Activated CD8-positive, alpha-beta memory T cell treated with anti-CD3 and anti-CD28 coated beads, Interleukin-2, amount 10 ng/mL, durations not matched to agents 7 days and 5 days (primary cell): ENCODE data around the gene CSNK2B. TPM values are rescaled to one million over a fixed set of nuclear protein-coding genes. Genes with fewer than 3 reads are reported as not detected.

Experiments
- ATAC-seq: fragments of 150-1000 bp; cut with Tn5 transposase; one replicate; pipeline ENCODE4 v1.10.0; 2021; ENCODE audit warnings: moderate library complexity
- CTCF ChIA-PET: fragments of 350-600 bp; sonication (Branson Sonifier 250); formaldehyde crosslinking; loops from one replicate; lab custom pipeline; 2021; ENCODE audit warnings: antibody characterized with exemption; lab: Charles Lee
- DNase-seq: peaks from one replicate; pipeline ENCODE4 v3.0.0-alpha.2; 2020
- H3K27ac Mint-ChIP-seq: one replicate; pipeline ENCODE4 v1.8.0; 2021; ENCODE audit warnings: mild to moderate bottlenecking, mixed read lengths
- H3K27me3 Mint-ChIP-seq: one replicate; pipeline ENCODE4 v1.8.0; 2021; ENCODE audit warnings: mixed read lengths
- H3K36me3 Mint-ChIP-seq: one replicate; pipeline ENCODE4 v1.8.0; 2021; ENCODE audit warnings: mild to moderate bottlenecking, mixed read lengths
- H3K4me1 Mint-ChIP-seq: one replicate; pipeline ENCODE4 v1.8.0; 2021; ENCODE audit warnings: mixed read lengths
- H3K4me3 Mint-ChIP-seq: one replicate; pipeline ENCODE4 v1.8.0; 2021; ENCODE audit warnings: mild to moderate bottlenecking, moderate library complexity, mixed read lengths
- H3K9me3 Mint-ChIP-seq: one replicate; pipeline ENCODE4 v1.8.0; 2022; ENCODE audit warnings: low read depth, mixed read lengths
- total RNA-seq, 2 experiments: library from RNA; stranded (reverse); gene quantifications; one replicate each; pipeline ENCODE4 v1.2.3, GENCODE V29; 2021

The CSNK2B gene
- total RNA-seq, 2 experiments from 2014 or later: 206 to 236 TPM

DNA sequence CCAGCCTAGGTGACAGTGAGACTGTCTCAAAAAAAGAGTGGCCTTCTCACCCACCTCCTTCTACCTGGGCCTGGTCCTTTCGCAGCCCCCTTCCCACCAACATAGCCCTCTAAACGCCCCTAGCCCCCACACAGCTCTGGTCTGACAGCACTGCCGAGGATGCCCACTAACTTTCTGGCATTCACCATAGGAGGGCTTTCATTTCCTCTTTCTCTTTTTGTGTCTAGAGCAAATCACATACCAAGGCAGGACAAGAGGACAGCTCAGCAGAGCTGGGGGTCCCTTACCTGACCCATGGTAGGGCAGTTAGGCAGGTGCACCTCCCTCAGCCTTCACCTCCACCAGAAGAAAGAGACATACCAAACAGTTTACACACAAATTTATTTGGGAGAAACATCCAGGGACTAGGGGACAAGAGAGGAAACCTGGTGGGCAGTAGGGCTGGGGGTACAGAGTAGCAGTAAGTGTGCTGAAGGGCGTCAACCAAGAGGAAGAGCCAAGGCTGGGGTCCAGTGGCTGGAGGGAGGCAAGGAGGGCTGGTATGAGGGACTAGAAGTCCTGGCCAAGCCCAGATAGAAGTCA, 10.5 kb downstream of the CSNK2B start:
- no peak for DNase-seq
- no peak overlapping the region for H3K4me3 Mint-ChIP-seq
- peak overlapping the region; percentile 17 for H3K27ac Mint-ChIP-seq
- peaks cover 32% of the 10 kb centered on the region for H3K4me1 Mint-ChIP-seq
- H3K9me3 Mint-ChIP-seq: no peaks in the 10 kb centered on the region
- ATAC-seq: no peak
- H3K27me3 Mint-ChIP-seq: no peaks in the 10 kb centered on the region
- CTCF ChIA-PET: no interaction called here
- peaks cover 11% of the 10 kb centered on the region for H3K36me3 Mint-ChIP-seq

- CTCF ChIA-PET: interaction anchor here (0.6 to 0.9 kb wide), 3 partner anchors 61 to 154 kb away, joined by 3 read pairs; no protein-coding TSS in a partner anchor
- DNase-seq (no peak), ATAC-seq (no peak)
- peaks cover 11% of the 10 kb centered on the region for H3K36me3 Mint-ChIP-seq
- H3K4me1 Mint-ChIP-seq: peaks cover 34% of the 10 kb centered on the region
- no peak overlapping the region for H3K27ac Mint-ChIP-seq
- no peak overlapping the region for H3K4me3 Mint-ChIP-seq
- H3K9me3 Mint-ChIP-seq: no peaks in the 10 kb centered on the region
- H3K27me3 Mint-ChIP-seq: no peaks in the 10 kb centered on the region
Observed at GRCh38 chr6:31676904-31677303, 11.0 kb downstream of the CSNK2B start.

DNA sequence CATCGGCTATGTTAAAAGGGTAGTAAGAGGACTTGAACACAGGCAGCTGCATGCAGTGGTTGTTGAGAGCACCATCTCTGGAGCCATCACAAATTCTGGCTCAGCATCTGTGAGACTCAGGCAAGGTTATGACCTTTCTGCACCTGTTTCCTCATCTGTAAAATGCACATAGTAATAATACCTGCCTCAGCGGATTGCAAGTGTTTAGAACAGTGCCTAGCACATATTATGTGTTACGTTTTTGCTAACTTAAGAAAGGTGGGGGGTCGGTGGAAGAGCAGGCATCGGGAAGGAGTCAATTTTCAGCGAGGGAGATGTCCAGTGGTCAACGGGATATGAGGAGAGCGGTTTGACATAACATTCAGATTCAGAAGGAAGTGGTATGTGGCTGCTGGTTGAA, 12.1 kb downstream of the CSNK2B start:
- H3K27ac Mint-ChIP-seq: no peak overlapping the region
- CTCF ChIA-PET: interaction anchor here (0.8 to 1.3 kb wide), 4 partner anchors 60 to 186 kb away, joined by 3 to 6 read pairs (median 4); no protein-coding TSS in a partner anchor
- DNase-seq (no peak), ATAC-seq (no peak)
- no peaks in the 10 kb centered on the region for H3K27me3 Mint-ChIP-seq
- H3K4me3 Mint-ChIP-seq: no peak overlapping the region
- H3K36me3 Mint-ChIP-seq: peaks cover 4% of the 10 kb centered on the region
- no peaks in the 10 kb centered on the region for H3K9me3 Mint-ChIP-seq
- H3K4me1 Mint-ChIP-seq: peaks cover 34% of the 10 kb centered on the region

- peak within 1 kb of the TSS; percentile 78 for H3K27ac Mint-ChIP-seq
- DNase-seq (peak; percentile 80), ATAC-seq (peak; percentile 78)
- H3K36me3 Mint-ChIP-seq: no peaks in the 10 kb centered on the region
- peaks cover 34% of the 10 kb centered on the region for H3K4me1 Mint-ChIP-seq
- peak within 1 kb of the TSS; percentile 71 for H3K4me3 Mint-ChIP-seq
- CTCF ChIA-PET: interaction anchor here (0.6 to 2.3 kb wide), 27 partner anchors 9 to 278 kb away, joined by 3 to 28 read pairs (median 4); partner anchors contain the start of genes ABHD16A, HSPA1B, MSH5 and NELFE
- no peaks in the 10 kb centered on the region for H3K27me3 Mint-ChIP-seq
- no peaks in the 10 kb centered on the region for H3K9me3 Mint-ChIP-seq
Observed at GRCh38 chr6:31680226-31681134, 14.6 kb downstream of the CSNK2B start, which contains the start of gene LY6G5C. TSS of gene LY6G5C (minus strand) at chr6:31681067. CDS start at chr6:31680373, 694 bp downstream.

DNA sequence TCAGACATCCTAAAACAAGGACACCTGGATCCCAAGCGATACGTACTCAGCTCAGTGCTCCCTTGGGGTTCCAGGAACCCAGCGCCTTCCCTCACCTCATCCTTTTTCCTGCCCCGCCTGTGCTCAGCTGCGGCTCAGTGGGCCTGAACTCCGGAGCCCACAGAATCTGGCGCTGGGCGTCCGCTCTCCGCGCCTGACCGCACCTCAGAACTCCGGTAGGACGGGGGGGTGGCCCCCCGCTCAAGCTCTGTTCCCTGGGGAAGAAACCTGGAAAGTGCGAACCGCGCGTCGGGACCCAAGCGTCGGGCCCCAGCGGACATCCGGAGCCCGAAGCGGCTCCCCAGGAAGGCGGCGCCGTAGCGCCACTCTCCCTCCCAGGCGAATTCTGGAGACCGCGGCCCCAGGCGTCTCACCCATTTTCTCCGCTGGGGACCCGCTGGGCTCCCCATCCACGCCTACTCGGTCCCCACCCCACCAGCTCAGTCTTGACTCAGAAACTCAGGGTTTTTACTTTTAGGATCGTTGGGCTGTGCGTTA, 15.3 kb downstream of the CSNK2B start:
- ATAC-seq (peak; percentile 70), DNase-seq (peak; percentile 57)
- no peaks in the 10 kb centered on the region for H3K9me3 Mint-ChIP-seq
- no peaks in the 10 kb centered on the region for H3K36me3 Mint-ChIP-seq
- H3K4me1 Mint-ChIP-seq: peaks cover 34% of the 10 kb centered on the region
- H3K27ac Mint-ChIP-seq: peak overlapping the region; percentile 78
- H3K4me3 Mint-ChIP-seq: peak overlapping the region; percentile 71
- no peaks in the 10 kb centered on the region for H3K27me3 Mint-ChIP-seq
- CTCF ChIA-PET: interaction anchor here (0.7 to 2.3 kb wide), 25 partner anchors 10 to 277 kb away, joined by 3 to 28 read pairs (median 4); partner anchors contain the start of genes ABHD16A, HSPA1B, MSH5 and NELFE

DNA sequence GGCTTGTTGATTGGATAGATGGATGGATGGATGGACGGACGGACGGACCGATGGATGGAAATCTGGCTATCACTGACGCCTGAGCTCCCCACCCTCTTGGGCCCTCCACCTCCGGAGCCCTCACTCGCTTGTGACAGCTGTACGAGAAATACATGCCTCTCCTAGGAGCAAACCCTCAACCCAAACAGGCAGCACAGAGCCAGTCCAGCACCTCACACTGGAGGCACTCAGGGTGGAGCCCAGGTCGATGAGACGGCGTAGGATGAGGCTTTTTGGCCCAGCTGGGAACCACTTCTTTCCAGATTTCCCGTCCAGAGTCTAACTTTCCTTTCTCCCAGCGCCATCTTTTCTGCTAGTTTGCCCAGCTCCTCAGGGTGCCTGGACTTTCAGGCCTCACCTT, 17.7 kb downstream of the CSNK2B start:
- DNase-seq: no peak
- H3K4me1 Mint-ChIP-seq: peaks cover 22% of the 10 kb centered on the region
- peaks cover 5% of the 10 kb centered on the region for H3K36me3 Mint-ChIP-seq
- no peaks in the 10 kb centered on the region for H3K9me3 Mint-ChIP-seq
- no peak overlapping the region for H3K27ac Mint-ChIP-seq
- H3K4me3 Mint-ChIP-seq: no peak overlapping the region
- H3K27me3 Mint-ChIP-seq: no peaks in the 10 kb centered on the region
- CTCF ChIA-PET: interaction anchor here (0.7 to 2.9 kb wide), 4 partner anchors 29 to 86 kb away, joined by 3 to 9 read pairs (median 6); no protein-coding TSS in a partner anchor
- ATAC-seq: no peak

DNA sequence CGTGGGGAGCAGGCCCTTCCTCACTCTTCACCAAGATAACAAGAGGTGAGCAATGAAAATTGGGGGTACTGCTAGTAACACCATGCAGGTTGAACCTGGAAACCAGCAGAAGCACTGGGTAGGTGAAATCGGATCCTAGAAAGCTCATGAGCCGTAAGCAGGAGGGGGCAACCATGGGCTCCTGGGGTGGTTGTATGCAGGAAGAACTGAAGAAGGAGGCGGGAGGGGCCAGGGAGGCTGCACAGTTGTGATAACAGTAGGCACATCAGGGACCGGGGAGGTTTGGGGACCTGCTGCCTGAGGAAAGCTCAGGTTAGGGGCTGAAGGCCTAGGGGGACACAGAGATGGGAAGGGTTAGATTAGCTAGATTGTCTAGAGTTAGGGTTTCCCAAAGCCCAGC, 20.6 kb downstream of the CSNK2B start:
- H3K4me3 Mint-ChIP-seq: no peak overlapping the region
- CTCF ChIA-PET: interaction anchor here (1.5 kb wide), 1 partner anchor 52 kb away, joined by 3 read pairs; no protein-coding TSS in a partner anchor
- peaks cover 10% of the 10 kb centered on the region for H3K36me3 Mint-ChIP-seq
- H3K27ac Mint-ChIP-seq: no peak overlapping the region
- DNase-seq: no peak
- peaks cover 2% of the 10 kb centered on the region for H3K4me1 Mint-ChIP-seq
- H3K27me3 Mint-ChIP-seq: no peaks in the 10 kb centered on the region
- ATAC-seq: no peak
- no peaks in the 10 kb centered on the region for H3K9me3 Mint-ChIP-seq

DNA sequence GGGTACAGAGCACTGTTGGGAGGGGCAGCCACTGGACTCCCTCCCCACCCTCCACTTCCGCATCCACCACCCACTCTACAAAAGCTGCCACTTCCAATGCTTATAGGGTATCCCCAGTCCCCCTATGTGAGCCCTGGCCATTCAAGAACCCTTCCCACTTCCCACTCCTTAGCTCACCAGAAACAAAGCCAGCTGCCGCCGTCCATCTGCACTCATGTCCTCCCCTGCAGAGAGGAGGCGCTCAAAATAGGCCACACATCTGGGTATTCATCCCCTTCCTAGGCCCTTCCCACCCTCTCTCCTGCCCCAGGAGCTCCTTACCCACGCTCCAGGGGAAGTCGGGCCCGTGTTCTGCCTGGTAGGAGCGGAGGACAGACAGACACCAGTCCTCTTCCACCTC, 21.4 kb downstream of the CSNK2B start:
- no peak overlapping the region for H3K4me3 Mint-ChIP-seq
- H3K27ac Mint-ChIP-seq: no peak overlapping the region
- ATAC-seq: no peak
- H3K4me1 Mint-ChIP-seq: no peaks in the 10 kb centered on the region
- no peak for DNase-seq
- no peaks in the 10 kb centered on the region for H3K27me3 Mint-ChIP-seq
- peaks cover 12% of the 10 kb centered on the region for H3K36me3 Mint-ChIP-seq
- no peaks in the 10 kb centered on the region for H3K9me3 Mint-ChIP-seq
- CTCF ChIA-PET: interaction anchor here (1.5 kb wide), 1 partner anchor 52 kb away, joined by 3 read pairs; no protein-coding TSS in a partner anchor

GRCh38 chr6:31687860-31688693, 22.2 kb downstream of the CSNK2B start:
- Mint-ChIP-seq H3K4me3 (no peak overlapping the region), H3K4me1 (no peaks in the 10 kb centered on the region), H3K9me3 (no peaks in the 10 kb centered on the region), H3K27me3 (no peaks in the 10 kb centered on the region), H3K36me3 (peaks cover 14% of the 10 kb centered on the region), H3K27ac (no peak overlapping the region)
- ATAC-seq (no peak), DNase-seq (no peak)
- CTCF ChIA-PET: interaction anchor here (1.5 kb wide), 1 partner anchor 51 kb away, joined by 3 read pairs; no protein-coding TSS in a partner anchor

- Mint-ChIP-seq H3K4me3 (no peak overlapping the region), H3K9me3 (no peaks in the 10 kb centered on the region), H3K27me3 (no peaks in the 10 kb centered on the region), H3K4me1 (no peaks in the 10 kb centered on the region), H3K36me3 (peaks cover 14% of the 10 kb centered on the region), H3K27ac (no peak overlapping the region)
- ATAC-seq (peak; percentile 53), DNase-seq (no peak)
- CTCF ChIA-PET: interaction anchor here (1.4 to 2.1 kb wide), 2 partner anchors 8 to 67 kb away, joined by 3 to 6 read pairs; partner anchors contain the start of gene LY6G5C
Observed at GRCh38 chr6:31689249-31690110, 23.6 kb downstream of the CSNK2B start.

DNA sequence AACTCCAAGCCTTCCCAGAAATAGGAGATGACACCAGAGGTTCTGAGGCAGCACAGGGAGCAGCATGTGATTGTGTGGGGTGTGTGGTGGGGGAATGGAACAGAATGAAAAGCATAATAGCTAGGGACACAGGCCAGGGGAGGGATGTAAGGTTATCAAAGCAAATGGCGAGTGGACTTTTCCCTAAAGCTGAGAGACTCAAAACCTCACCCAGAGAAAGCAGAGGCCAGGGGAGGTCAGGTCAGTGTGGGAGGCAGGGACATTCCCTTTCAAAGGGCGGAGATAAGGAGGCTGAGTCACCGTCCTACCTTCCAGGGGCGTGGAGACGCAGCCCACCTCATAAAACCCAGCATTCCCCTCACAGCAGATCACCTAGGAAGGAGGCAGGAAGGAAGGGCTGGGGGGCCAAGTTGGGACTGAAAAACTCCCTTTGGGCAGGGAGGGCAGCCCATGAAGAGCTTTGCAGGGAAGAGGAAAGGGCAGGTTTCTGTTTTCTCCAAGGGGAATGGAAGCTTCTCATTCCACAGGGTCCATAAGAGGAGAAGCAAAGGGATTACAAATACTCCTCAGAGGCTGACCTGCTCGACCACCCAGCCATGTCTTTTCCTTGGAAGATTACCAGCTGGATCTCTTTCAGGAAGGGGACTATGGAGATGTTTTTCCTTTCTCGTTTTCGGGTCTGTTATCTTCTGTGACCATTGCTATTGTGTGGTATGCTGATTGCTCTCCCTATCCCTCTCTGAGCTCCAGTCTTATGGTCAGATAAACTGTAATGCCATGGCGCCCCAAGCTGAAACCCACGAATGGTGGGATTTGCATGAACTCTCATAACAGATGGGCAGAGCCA, 24.6 kb downstream of the CSNK2B start:
- H3K27ac Mint-ChIP-seq: no peak overlapping the region
- no peaks in the 10 kb centered on the region for H3K27me3 Mint-ChIP-seq

More for the DNA sequence above, 24.6 kb downstream of the CSNK2B start:
- no peaks in the 10 kb centered on the region for H3K4me1 Mint-ChIP-seq
- no peak overlapping the region for H3K4me3 Mint-ChIP-seq
- CTCF ChIA-PET: interaction anchor here (1.0 to 2.1 kb wide), 3 partner anchors 9 to 101 kb away, joined by 3 to 6 read pairs (median 4); partner anchors contain the start of gene LY6G5C
- H3K36me3 Mint-ChIP-seq: peaks cover 18% of the 10 kb centered on the region
- ATAC-seq (no peak), DNase-seq (no peak)
- H3K9me3 Mint-ChIP-seq: no peaks in the 10 kb centered on the region
